Measurements from ENCODE around the gene RUVBL2.

The RUVBL2 gene

GRCh38 chr19:48985711-48986110, 8.0 kb upstream of the RUVBL2 start (continued):
- TF ChIP-seq CTCF (tag by site-specific recombination; IDR thresholded peaks at IDR 0.05): no peak

- Histone ChIP-seq H3K36me3 (ENCODE audit: control insufficient read depth in 2 of 2, insufficient read depth in 1 of 2, low read length in 2 of 2) (peaks cover 44 to 87% of the 10 kb centered on the region in 2 experiments; a peak in 2 of 3 replicates), H3K27ac (ENCODE audit: extremely low read depth, low read depth, low read length) (no peak overlapping the region), H3K4me3 (ENCODE audit: low read depth, low read length) (no peak overlapping the region), H3K9me3 (ENCODE audit: control insufficient read depth, insufficient read depth, low read depth, low read length) (no peaks in the 10 kb centered on the region), H3K4me1 (ENCODE audit: control insufficient read depth, insufficient read depth, low read length) (no peaks in the 10 kb centered on the region)
- ChIA-PET POLR2A (interaction anchor here (0.6 to 1.2 kb wide), 2 partner anchors 10 to 20 kb away, joined by 3 to 9 read pairs; no protein-coding TSS in a partner anchor), CTCF (interaction anchor here (0.7 to 1.1 kb wide), 3 partner anchors 13 to 787 kb away, joined by 4 read pairs; no protein-coding TSS in a partner anchor)
- TF ChIP-seq ZNF362 (tag by site-specific recombination; IDR thresholded peaks at IDR 0.05): 0 out of 2 replicates have a peak, but pooled peaks have one; percentile 19
- TF ChIP-seq SP3 (tag by site-specific recombination; IDR thresholded peaks at IDR 0.05): no peak
- TF ChIP-seq HOXA7 (CRISPR knock-in tag; IDR thresholded peaks at IDR 0.05; ENCODE audit: borderline replicate concordance): no peak
- TF ChIP-seq ZNF623 (tag by site-specific recombination; IDR thresholded peaks at IDR 0.05): no peak
These were observed 7.5 kb upstream of the RUVBL2 start for GRCh38 chr19:48986211-48986610.

- peaks cover 38 to 76% of the 10 kb centered on the region in 2 experiments; a peak in 2 of 3 replicates for H3K36me3 ChIP-seq (ENCODE audit: control insufficient read depth in 2 of 2, insufficient read depth in 1 of 2, low read length in 2 of 2)
- no peaks in the 10 kb centered on the region for H3K9me3 ChIP-seq (ENCODE audit: control insufficient read depth, insufficient read depth, low read depth, low read length)
- no peak overlapping the region for H3K27ac ChIP-seq (ENCODE audit: extremely low read depth, low read depth, low read length)
- ChIA-PET CTCF (interaction anchor here (0.6 to 1.1 kb wide), 6 partner anchors 9 to 246 kb away, joined by 3 to 5 read pairs (median 4); partner anchors contain the start of gene NUCB1), POLR2A (interaction anchor here (0.7 to 1.2 kb wide), 3 partner anchors 8 to 238 kb away, joined by 3 read pairs; no protein-coding TSS in a partner anchor)
- peaks cover 5% of the 10 kb centered on the region; the same call in 1 of the 2 replicates for H3K4me1 ChIP-seq (ENCODE audit: control insufficient read depth, insufficient read depth, low read length)
- H3K4me3 ChIP-seq (ENCODE audit: low read depth, low read length): no peak overlapping the region
- TF ChIP-seq ZNF449 (tag by site-specific recombination; IDR thresholded peaks at IDR 0.05): no peak
- TF ChIP-seq ZNF404 (tag by site-specific recombination; IDR thresholded peaks at IDR 0.05): no peak
- TF ChIP-seq ZBTB8A (tag by site-specific recombination; IDR thresholded peaks at IDR 0.05): no peak
- TF ChIP-seq CTCF (tag by site-specific recombination; IDR thresholded peaks at IDR 0.05): no peak; the same call in 1 of the 2 replicates
- TF ChIP-seq ZNF16 (tag by site-specific recombination; IDR thresholded peaks at IDR 0.05; ENCODE audit: low read depth): no peak
- no peak for TF ChIP-seq ZNF645 (tag by site-specific recombination; IDR thresholded peaks at IDR 0.05)
- TF ChIP-seq SP7 (tag by site-specific recombination; IDR thresholded peaks at IDR 0.05): no peak
- TF ChIP-seq MZF1 (tag by site-specific recombination; IDR thresholded peaks at IDR 0.05; ENCODE audit: borderline replicate concordance): no peak
- no peak for TF ChIP-seq ZNF174 (tag by site-specific recombination; IDR thresholded peaks at IDR 0.05)
- no peak for TF ChIP-seq PRDM4 (tag by site-specific recombination; IDR thresholded peaks at IDR 0.05)
- TF ChIP-seq ZBTB7A (tag by site-specific recombination; IDR thresholded peaks at IDR 0.05; ENCODE audit: low read depth): no peak
- no peak for TF ChIP-seq REST (tag by site-specific recombination; IDR thresholded peaks at IDR 0.05)
- no peak for TF ChIP-seq ZNF791 (tag by site-specific recombination; IDR thresholded peaks at IDR 0.05)
These were observed 6.4 kb upstream of the RUVBL2 start for GRCh38 chr19:48987323-48987722.
